ENCODE results near the gene CLIP2. TPM values are rescaled to one million over a fixed set of nuclear protein-coding genes. Genes with fewer than 3 reads are reported as not detected.

The CLIP2 gene
- total and polyA plus RNA-seq, 2 of the 8 experiments (the other 6 are each of a cell fraction or from before 2014, with no cell fraction given): 8.3 to 41.5 TPM

DNA sequence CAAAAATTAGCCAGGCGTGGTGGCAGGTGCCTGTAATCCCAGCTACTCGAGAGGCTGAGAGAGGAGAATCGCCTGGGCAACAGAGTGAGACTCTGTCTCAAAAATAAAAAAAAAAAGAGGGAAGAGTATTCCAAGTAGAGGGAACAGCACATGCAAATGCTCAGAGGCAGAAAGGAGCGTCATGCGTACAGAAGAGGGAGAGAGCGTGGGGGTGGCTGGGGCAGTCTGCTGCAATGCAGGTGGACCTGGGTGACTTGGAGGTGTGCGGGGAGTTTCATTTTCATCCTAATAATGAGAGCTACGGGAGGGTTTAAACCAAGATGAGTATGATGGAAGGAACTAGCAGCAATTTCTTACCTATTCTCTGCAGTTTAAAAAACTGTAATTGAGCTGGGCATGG, 28.8 kb downstream of the CLIP2 start:
- Histone ChIP-seq H3K23ac (ENCODE audit: insufficient read length) (no peak overlapping the region), H3K56ac (replicated peaks; ENCODE audit: insufficient read length, low read depth, low read length) (no peak overlapping the region), H3K4me3 (ENCODE audit: extremely low read depth in 1 of 4, insufficient read depth in 2 of 4, low read depth in 3 of 4, low read length in 4 of 4) (no peak overlapping the region), H3K18ac (ENCODE audit: extremely low read depth, low read length) (no peak overlapping the region), H3K4me2 (ENCODE audit: insufficient read depth in 1 of 2, low read depth in 2 of 2, low read length in 2 of 2) (no peak overlapping the region), H3K9me3 (ENCODE audit: insufficient read depth in 2 of 2, low read depth in 1 of 2, low read length in 1 of 2) (no peaks in the 10 kb centered on the region), H4K20me1 (replicated peaks in 1 of 2; ENCODE audit: control insufficient read depth in 1 of 2, insufficient read depth in 2 of 2, low read length in 2 of 2) (peaks cover 0 to 3% of the 10 kb centered on the region in 2 experiments), H3K4ac (replicated peaks; ENCODE audit: insufficient read length, low read depth, low read length) (no peak overlapping the region), H3K79me2 (ENCODE audit: control insufficient read depth in 1 of 2, insufficient read depth in 2 of 2, low read length in 2 of 2) (no peaks in the 10 kb centered on the region), H2BK5ac (ENCODE audit: low read depth, low read length) (no peak overlapping the region), H2BK15ac (ENCODE audit: low read length) (no peak overlapping the region), H2BK120ac (replicated peaks; ENCODE audit: low read depth, low read length) (no peak overlapping the region), H3K4me1 (replicated peaks in 1 of 4; ENCODE audit: control insufficient read depth in 3 of 4, insufficient read depth in 4 of 4, low read length in 3 of 4) (peaks cover 0 to 6% (median 2%) of the 10 kb centered on the region in 4 experiments; a peak in 2 of 7 replicates), H4K5ac (ENCODE audit: insufficient read length, low read depth, low read length) (no peak overlapping the region), H3K36me3 (ENCODE audit: control insufficient read depth in 2 of 4, insufficient read depth in 4 of 4, low read length in 3 of 4) (no peaks in the 10 kb centered on the region; a peak in 1 of 8 replicates), H2AK5ac (ENCODE audit: low read depth, low read length) (no peak overlapping the region), H3K27me3 (replicated peaks in 1 of 4; ENCODE audit: control insufficient read depth in 3 of 4, extremely low read depth in 1 of 4, insufficient read depth in 3 of 4, low read length in 3 of 4) (no peaks in the 10 kb centered on the region), H3K23me2 (ENCODE audit: low read depth, low read length) (no peaks in the 10 kb centered on the region), H3K9ac (replicated peaks in 1 of 4; ENCODE audit: extremely low read depth in 1 of 4, low read depth in 3 of 4, low read length in 3 of 4) (no peak overlapping the region), H4K8ac (ENCODE audit: extremely low read depth, insufficient read depth, low read length) (no peak overlapping the region), H3K27ac (ENCODE audit: low read depth, low read length) (no peak overlapping the region), H2BK12ac (ENCODE audit: low read depth, low read length) (no peak overlapping the region), H2BK20ac (ENCODE audit: low read length) (no peak overlapping the region), H3K79me1 (ENCODE audit: low read depth, low read length) (peaks cover 8% of the 10 kb centered on the region), H4K91ac (replicated peaks; ENCODE audit: insufficient read length, low read length) (no peak overlapping the region), H3K14ac (ENCODE audit: insufficient read length) (no peak overlapping the region), H2AFZ (ENCODE audit: low read length) (no peak overlapping the region)
- CTCF ChIA-PET (ENCODE audit: partially characterized antibody): interaction anchor here (0.8 to 2.9 kb wide), 5 partner anchors 16 to 111 kb away, joined by 3 to 8 read pairs (median 3); no protein-coding TSS in a partner anchor
- DNase-seq (ENCODE audit: low read depth in 1 of 2, low spot score in 2 of 2): no peak
- POLR2A ChIA-PET (ENCODE audit: partially characterized antibody): interaction anchor here (0.5 to 0.6 kb wide), 2 partner anchors 93 to 111 kb away, joined by 3 to 8 read pairs; no protein-coding TSS in a partner anchor
- 99% methylated on average over 5 of the region's 8 CpGs; no CpG with 5 or more reads in 1 of the 2 experiments for WGBS, 2 experiments (ENCODE audit: extremely low coverage in 1 of 2, insufficient coverage in 1 of 2, insufficient read length in 1 of 2, insufficient replicate concordance in 2 of 2, low coverage in 1 of 2, low lambda C conversion rate in 2 of 2, missing lambda C conversion rate in 1 of 2)
- TF ChIP-seq KDM1A (IDR thresholded peaks at IDR 0.05; ENCODE audit: borderline replicate concordance, low read length): no peak
- no peak for TF ChIP-seq HDAC6 (IDR thresholded peaks at IDR 0.05; ENCODE audit: low read depth, low read length)
- no peak for TF ChIP-seq TAF1 (IDR thresholded peaks at IDR 0.05; ENCODE audit: low read depth, low read length)
- TF ChIP-seq GABPA (IDR thresholded peaks at IDR 0.05; ENCODE audit: borderline replicate concordance, insufficient read depth, low read length): no peak
- TF ChIP-seq RNF2 (IDR thresholded peaks at IDR 0.05; ENCODE audit: borderline replicate concordance, low read depth, low read length, missing control alignments, poor library complexity, severe bottlenecking): no peak
- no peak for TF ChIP-seq SP4 (IDR thresholded peaks at IDR 0.05; ENCODE audit: low read length)
- no peak for FAIRE-seq
